Measurements from ENCODE around the gene COLEC12.

DNA sequence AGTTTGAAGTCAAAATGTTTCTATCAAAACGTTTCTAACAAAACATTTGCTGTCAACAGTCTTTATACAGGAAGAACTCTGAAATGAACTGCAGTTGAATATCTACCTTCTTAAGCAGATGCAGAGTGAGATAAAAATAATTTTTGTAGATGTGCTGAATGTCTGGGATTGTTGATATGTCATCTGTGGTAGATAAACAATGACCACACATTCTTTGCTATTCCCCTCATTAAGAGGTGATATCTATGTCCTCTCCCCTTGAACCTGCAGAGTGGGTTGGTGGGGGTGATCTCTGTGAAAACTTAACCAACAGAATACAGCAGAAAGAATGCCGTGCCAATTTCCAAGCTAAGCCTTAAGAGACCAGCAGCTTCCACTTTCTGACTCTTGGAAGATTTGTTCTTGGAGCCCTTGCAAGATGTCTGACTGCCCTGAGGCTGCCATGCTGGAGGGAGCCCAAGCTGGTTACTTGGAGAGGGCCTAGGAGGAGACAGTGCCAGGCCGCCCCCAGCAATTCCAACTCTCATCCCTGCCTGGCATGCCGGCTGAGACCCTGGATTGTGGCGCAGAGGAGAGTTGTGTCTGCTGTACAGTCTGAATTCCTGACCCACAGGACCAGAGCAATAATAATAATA, 80.8 kb downstream of the COLEC12 start:
- TF ChIP-seq POLR2A (IDR thresholded peaks at IDR 0.05): no peak
- TF ChIP-seq, protein P1, sequence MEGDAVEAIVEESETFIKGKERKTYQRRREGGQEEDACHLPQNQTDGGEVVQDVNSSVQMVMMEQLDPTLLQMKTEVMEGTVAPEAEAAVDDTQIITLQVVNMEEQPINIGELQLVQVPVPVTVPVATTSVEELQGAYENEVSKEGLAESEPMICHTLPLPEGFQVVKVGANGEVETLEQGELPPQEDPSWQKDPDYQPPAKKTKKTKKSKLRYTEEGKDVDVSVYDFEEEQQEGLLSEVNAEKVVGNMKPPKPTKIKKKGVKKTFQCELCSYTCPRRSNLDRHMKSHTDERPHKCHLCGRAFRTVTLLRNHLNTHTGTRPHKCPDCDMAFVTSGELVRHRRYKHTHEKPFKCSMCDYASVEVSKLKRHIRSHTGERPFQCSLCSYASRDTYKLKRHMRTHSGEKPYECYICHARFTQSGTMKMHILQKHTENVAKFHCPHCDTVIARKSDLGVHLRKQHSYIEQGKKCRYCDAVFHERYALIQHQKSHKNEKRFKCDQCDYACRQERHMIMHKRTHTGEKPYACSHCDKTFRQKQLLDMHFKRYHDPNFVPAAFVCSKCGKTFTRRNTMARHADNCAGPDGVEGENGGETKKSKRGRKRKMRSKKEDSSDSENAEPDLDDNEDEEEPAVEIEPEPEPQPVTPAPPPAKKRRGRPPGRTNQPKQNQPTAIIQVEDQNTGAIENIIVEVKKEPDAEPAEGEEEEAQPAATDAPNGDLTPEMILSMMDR (IDR thresholded peaks at IDR 0.05): no peak

Measured in thyroid gland (tissue), 4 donors.